NCI-H524 treated with DMSO at 0.1 percent for 48 hours (cell line): ENCODE measurements around the gene EMID1.

ENCODE experiments used
- DNase-seq: peaks from one replicate; lab custom pipeline; 2025; lab: John Stamatoyannopoulos, UW

The EMID1 gene

DNA sequence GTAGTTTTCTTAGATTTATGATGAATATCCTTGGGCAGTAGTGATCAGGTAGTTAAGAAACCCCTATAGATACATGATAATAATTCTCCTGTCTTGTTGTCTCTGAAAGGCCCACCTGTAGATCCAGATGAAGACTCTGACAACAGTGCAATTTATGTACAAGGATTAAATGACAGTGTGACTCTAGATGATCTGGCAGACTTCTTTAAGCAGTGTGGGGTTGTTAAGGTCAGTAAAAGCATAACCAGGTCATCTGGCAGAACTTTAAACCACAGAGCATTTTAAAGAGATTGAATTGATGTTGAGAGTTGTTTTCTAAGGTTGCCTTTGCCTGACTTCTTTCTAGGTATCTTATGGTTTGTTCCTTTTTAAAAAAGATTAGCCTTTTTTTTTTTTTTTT lies 86.7 kb downstream of the EMID1 start:
- no peak for DNase-seq

DNA sequence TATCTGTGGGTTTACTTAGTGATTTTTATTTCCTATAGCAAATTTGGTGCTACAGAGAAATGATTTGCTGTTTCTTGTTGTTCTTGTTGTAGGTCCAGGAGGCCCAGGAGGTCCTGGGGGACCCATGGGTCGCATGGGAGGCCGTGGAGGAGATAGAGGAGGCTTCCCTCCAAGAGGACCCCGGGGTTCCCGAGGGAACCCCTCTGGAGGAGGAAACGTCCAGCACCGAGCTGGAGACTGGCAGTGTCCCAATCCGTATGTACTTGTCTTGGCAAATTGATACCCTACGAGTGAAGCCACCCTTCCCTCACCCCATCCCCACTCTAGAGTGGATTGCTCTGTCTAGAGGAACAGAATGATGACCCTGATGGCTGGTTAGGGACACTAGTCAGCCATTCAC lies 92.9 kb downstream of the EMID1 start:
- no peak for DNase-seq

DNA sequence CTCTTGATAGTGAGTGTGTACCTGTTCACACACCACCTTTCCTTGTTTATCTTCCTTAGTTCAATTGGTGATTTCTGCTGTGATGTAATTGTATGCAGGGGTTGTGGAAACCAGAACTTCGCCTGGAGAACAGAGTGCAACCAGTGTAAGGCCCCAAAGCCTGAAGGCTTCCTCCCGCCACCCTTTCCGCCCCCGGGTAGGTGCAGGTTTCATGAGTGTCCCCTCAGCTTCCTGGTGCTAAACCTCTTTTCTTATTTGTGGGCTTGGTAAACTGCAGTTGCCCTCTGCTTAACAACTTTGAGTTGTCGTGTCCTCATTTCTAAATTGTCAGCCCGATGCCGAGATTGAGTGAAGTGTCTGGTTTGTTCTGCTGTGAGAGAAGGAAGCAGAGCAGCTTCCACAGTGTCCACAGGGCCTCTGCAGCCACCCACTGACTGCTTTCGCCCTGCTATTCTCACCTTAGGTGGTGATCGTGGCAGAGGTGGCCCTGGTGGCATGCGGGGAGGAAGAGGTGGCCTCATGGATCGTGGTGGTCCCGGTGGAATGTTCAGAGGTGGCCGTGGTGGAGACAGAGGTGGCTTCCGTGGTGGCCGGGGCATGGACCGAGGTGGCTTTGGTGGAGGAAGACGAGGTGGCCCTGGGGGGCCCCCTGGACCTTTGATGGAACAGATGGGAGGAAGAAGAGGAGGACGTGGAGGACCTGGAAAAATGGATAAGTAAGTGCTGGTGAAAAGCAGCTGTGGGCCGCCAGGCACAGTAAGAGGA lies 93.6 kb downstream of the EMID1 start:
- DNase-seq = no peak

DNA sequence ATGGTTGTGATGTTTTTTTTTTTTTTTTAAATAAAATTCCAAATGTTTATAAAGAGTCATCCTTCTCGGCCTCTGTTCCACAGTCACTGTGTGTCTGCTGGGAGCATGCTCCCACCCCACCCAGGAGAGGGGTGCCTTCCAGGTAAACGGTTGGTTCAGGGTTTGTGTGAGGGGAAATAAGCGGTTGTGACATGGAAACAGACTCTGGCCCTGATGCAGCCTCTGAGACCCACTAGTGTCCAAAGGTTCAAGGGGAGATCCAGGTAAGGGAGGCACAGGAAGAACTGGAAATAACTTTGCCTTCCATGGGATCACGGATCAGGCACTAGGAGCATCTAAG lies 94.7 kb downstream of the EMID1 start:
- DNase-seq = no peak

DNA sequence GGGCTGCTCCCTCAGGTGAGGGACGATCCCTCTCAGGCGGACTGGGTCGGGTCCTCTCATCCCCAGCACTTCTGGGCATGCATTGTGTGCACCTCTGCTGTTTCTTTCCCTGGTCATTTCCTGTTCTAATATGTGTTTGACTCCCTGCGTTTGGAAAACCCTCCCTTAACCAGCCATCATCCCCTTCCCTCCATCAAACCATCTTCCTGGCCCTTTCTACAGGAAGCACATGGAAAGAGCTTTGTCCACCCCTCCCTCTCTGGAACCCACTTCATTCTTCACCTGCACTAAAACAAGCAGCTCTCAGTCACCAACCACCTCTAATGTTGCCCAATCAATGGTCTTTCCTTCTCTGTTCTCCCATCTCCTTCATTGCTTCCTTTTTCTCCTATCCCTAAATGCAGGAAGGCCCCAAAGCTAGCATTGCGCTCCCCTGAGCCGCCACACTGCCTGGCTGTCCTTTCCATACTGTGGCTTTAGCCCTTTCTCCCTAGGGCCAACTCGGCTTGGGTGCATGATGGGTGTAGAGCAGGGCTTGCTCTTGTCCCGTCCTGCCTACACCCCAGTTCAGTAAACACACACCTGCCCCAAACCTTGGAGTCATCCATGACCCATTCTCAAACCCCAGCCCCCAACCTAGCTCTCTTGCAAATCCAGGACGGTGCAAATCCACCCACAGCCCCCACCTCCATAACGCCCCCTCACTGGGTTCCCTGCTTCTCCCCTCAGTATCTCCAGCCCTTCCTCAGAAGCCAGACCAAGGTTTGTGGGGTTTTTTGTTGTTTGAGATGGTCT lies 95.3 kb downstream of the EMID1 start:
- DNase-seq = no peak

DNA sequence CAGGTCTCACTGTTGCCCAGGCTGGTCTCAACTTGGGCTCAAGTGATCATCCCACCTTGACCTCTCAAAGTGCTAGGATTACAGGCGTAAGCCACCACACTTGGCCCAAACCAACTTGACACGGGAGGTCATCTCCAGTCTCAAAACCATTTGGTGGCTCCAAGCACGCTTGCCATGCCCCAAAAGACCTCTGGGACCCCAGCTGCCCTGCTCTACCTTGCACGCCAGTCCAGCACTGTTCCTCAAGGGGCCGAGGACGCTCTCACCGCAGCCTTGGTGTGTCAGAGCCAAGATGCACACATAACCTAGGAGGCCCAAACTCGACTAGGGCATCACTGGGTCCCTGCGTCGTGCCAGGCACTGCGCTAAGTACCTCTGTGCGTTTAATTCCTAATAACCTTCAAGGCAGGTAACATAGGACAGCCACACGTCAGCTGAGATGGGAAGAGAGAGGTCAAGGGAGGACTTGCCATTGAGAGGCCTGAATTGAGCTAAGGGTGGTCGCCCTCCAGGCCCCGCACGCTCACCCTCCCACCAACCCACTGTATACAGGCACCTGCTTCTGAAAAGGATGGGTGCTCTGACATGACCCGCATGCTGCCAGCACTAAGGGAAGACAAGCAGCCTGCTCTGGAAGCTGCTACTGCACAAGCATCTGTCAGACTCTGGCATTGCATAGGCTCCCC lies 96.2 kb downstream of the EMID1 start:
- no peak for DNase-seq

DNA sequence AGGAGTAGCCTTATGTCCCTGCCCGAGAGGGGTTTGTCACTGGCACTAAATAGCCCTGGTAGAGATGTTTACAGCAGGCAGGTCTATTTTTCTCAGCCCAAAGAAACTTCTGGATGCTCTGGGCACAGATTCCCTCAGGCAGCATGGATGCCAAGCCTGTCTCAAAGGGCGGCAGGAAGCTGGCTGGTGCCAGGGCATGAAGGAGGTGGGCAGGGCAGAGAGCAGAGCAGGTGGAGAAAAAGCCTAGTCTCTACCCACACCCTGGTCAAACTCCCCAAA lies 96.6 kb downstream of the EMID1 start:
- DNase-seq = no peak

DNA sequence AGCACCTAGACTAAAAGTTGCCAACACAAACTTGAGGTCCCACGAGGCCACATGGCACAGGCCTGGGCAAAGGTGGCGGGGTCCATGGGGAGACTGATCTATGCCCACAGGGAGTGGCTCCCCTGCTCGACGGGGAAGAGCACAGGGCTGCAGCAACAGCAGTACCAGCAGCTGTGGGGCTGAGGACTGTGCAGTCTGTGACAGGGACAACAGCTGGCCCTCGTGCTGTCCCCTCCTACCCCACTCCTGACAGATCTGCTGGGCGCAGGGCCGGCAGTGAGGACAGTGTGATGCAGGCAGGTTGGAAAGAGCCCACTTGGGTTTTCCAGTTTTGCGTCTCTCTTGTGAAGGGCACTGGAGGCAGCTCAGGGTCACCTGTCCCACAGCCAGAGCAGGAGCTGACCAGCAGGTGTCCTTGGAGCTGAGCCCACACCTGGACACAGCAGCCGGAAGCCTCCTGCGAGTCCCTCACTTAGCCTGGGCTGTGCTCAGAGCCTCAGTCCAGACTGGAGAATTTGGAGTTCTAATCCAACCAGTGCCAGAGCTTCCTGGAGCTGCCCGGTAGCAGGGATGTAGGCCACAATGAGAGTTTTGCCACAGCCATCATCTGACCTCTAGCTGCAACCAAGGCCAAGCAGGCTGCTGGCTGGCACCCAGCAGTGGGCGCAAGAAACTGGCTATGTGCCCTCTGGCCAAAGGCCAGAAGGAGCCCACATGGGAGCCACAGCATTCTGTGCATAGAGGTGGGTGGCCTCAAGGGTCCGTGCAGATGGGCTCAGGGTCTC lies 97.2 kb downstream of the EMID1 start:
- peak; percentile 22 for DNase-seq

DNA sequence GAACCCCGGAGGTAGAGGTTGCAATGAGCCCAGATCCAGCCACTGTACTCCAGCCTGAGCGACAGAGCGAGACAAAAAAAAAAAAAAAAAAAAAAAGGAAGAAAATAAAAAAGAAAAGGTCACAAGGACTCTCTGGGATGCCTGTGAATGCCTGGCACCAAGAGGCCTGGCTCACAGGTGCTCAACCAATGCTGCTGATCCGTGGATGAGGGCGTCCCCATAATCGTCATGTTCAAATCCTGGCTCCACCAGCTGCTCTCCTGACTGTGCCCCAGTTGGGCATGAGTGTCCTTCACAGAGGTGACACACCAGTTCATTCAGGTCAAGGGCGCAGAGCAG lies 100.1 kb downstream of the EMID1 start:
- no peak for DNase-seq

DNA sequence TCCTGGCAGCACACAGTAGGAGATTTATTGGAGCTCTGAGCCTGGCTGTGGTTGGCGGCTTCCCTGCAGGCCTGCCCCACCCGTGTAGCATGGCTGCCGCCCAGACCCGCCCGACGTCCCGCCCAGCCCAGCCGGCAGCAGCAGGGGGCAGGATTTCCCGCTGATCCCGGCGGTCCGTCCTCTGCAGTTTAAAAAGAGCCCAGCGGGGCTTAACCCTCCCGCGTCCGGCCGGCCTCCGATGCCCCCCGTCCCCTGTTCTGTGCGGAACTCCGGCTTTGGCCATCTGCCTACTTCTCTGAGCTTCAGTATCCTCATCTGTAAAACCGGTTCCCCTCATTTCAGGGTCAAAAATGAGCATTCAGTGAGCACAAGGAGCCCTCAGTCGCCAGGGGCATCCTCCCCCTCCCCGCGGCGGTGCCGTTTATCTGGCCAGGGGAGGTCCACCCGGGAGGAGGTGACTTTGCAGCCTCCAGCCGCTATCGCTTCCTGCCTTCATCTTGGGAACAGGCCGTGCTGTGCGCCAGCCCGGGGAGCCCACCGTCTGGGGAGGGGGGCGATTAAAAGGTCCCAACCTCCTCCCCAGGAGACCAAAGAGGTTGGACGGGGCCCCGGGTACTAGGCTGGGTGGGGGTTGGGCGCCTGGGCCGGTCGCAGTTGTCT lies 100.6 kb downstream of the EMID1 start, which contains the start of gene GAS2L1:
Gene GAS2L1 (plus strand): TSS at position 476 of the 660 bp plus-strand sequence. CDS start 1,456 bp downstream, outside the sequence.
- peak; percentile 35 for DNase-seq

DNA sequence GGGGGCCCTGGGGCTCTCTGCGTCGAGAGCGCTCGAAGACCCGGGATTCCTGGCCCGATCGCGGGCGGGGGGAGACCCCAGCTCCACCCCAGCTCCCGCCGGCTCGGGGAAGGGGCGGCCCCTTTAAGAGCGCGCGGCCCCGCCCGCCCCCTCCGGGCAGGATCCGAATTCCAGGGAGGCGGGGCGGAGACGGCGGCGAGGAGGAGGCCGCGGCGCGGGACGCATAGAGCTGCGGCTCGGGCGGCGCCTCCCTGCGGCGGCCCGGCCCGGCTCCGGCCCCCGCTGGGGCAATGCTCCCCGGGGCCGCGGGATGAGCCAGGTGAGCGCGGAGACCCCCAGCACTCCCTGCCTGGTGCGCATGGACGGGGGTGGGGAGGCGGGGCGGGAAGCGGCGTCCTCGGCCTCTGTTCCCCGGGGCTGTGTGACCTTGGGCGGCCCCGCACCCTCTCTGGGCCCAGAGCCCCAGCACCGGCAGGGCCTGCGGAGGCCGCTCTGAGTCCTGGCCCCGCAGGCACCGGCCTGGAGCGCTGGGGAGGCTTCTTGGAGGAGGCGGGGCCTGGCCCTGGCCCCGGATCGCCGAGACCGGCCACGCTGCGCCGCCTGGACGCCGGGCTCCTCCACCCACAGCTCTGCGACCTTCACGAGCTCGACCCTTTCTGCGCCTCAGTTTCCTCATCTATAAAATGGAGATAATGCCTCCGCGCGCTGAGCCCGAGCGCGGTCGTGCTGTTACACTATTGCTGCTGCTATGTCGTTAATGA lies 101.3 kb downstream of the EMID1 start:
- DNase-seq = no peak

DNA sequence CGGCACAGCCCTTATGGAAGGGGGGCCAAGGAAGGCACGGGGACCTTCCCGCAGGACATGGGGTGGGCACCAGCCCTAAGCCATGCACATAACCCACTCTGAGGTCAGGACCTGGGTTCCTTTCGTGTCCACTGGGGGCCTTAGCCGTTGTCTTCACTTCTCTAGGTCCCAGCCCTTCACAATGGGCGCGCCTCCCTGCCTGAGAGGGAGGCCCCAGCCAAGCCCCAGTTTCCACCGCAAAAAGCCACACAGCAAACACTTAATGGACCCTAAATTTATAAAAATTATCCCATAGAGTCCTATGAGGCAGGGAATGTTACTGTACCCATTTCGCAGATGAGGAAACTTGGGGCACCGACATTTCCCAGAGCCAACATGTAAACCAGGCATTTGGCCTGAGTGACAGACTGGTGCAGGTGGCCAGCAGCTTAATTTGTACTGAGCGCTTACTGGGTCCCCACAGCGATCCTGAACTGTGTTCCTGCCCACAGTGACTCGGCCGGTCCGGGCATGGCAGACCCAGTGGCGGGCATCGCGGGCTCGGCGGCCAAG lies 102.0 kb downstream of the EMID1 start:
- no peak for DNase-seq

DNA sequence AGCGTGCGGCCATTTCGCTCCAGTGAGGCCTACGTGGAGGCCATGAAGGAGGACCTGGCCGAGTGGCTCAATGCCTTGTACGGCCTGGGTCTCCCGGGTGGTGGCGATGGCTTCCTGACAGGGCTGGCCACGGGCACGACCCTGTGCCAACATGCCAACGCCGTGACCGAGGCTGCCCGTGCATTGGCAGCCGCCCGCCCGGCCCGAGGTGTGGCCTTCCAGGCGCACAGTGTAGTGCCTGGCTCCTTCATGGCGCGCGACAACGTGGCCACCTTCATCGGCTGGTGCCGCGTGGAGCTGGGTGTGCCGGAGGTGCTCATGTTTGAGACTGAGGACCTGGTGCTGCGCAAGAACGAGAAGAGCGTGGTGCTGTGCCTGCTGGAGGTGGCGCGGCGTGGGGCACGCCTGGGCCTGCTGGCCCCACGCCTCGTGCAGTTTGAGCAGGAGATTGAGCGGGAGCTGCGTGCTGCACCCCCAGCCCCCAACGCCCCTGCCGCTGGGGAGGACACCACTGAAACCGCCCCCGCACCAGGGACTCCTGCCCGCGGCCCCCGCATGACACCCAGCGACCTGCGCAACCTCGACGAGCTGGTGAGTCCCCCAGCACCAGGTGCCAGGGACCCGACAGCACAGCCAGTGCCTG lies 102.6 kb downstream of the EMID1 start:
- no peak for DNase-seq

DNA sequence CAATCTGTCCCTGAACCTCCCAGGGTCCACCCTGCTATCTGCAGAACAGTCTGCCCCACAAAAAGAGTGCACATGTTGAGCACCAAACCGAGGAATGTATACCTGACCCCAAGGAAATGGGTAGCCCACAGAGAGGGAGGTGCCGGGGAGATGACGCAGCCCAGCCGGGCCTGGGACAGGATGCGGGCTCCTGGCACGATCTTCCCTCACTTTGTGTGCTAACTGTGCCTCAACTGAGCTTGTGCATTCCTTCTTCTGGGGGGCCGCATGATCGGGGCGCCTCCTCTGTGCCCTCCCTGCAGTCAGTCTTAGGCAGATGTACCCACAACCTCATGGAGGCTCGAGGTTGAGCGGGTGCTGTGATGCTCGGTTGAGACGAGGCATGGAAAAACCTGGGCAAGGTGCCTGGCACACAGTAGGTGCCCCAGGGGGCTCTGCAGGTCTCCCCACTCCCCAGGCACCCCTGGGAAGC lies 103.1 kb downstream of the EMID1 start:
- no peak for DNase-seq
